ENCODE results near the gene HIRA. TPM values are rescaled to one million over a fixed set of nuclear protein-coding genes. Genes with fewer than 3 reads are reported as not detected.

Gene HIRA
- total RNA-seq, 2 experiments from 2014 or later: 31.2 to 55.7 TPM

GRCh38 chr22:19454156-19454555, 22.6 kb upstream of the HIRA start:
- BruUV-seq (replicated peaks): no TSS peak
- H2AFZ ChIP-seq (ENCODE audit: low read length): no peak overlapping the region
- H3K79me2 ChIP-seq (ENCODE audit: insufficient read depth, low read depth, low read length): peaks cover 6% of the 10 kb centered on the region; the same call in 1 of the 2 replicates
- intact Hi-C loops (cut with micrococcal nuclease; ENCODE audit: unreplicated experiment): no loop called here
- POLR2A ChIA-PET: no interaction called here
- no peak overlapping the region for H3K27ac ChIP-seq (ENCODE audit: low read depth, low read length, poor library complexity, severe bottlenecking)
- CTCF ChIA-PET (ENCODE audit: unreplicated experiment): no interaction called here
- H4K20me1 ChIP-seq (ENCODE audit: insufficient read depth, low read length): no peaks in the 10 kb centered on the region
- H3K9me3 ChIP-seq (ENCODE audit: low read length): no peaks in the 10 kb centered on the region
- no peak for DNase-seq (ENCODE audit: low spot score)
- TF ChIP-seq CTCF (conservative IDR thresholded peaks at IDR 0.05; ENCODE audit: low read length) (no peak), EZH2phosphoT487 (IDR thresholded peaks at IDR 0.05; ENCODE audit: borderline replicate concordance, low read depth, low read length) (no peak)
- peaks cover 97% of the 10 kb centered on the region for H3K36me3 ChIP-seq (ENCODE audit: insufficient read depth, low read length)
- no peak overlapping the region for H3K4me3 ChIP-seq (ENCODE audit: low read depth, low read length, poor library complexity, severe bottlenecking)
- no peak overlapping the region for H3K4me2 ChIP-seq (ENCODE audit: low read length)
- H3K9me2 ChIP-seq (ENCODE audit: insufficient read depth, low read length): no peaks in the 10 kb centered on the region
- peaks cover 5% of the 10 kb centered on the region for H3K4me1 ChIP-seq (ENCODE audit: insufficient read depth, low read length, poor library complexity, severe bottlenecking)

- no peak for DNase-seq (ENCODE audit: low spot score)
- ChIA-PET CTCF (ENCODE audit: unreplicated experiment) (no interaction called here), POLR2A (interaction anchor here (0.7 kb wide), 1 partner anchor 178 kb away, joined by 3 read pairs; no protein-coding TSS in a partner anchor)
- peaks cover 10% of the 10 kb centered on the region; the same call in 1 of the 2 replicates for H3K79me2 ChIP-seq (ENCODE audit: insufficient read depth, low read depth, low read length)
- H3K4me2 ChIP-seq (ENCODE audit: low read length): no peak overlapping the region
- peaks cover 9% of the 10 kb centered on the region for H3K4me1 ChIP-seq (ENCODE audit: insufficient read depth, low read length, poor library complexity, severe bottlenecking)
- no peak overlapping the region for H3K4me3 ChIP-seq (ENCODE audit: low read depth, low read length, poor library complexity, severe bottlenecking)
- no peak overlapping the region for H3K27ac ChIP-seq (ENCODE audit: low read depth, low read length, poor library complexity, severe bottlenecking)
- no TSS peak for BruUV-seq (replicated peaks)
- TF ChIP-seq EZH2phosphoT487 (IDR thresholded peaks at IDR 0.05; ENCODE audit: borderline replicate concordance, low read depth, low read length) (no peak), CTCF (conservative IDR thresholded peaks at IDR 0.05; ENCODE audit: low read length) (no peak)
- H2AFZ ChIP-seq (ENCODE audit: low read length): no peak overlapping the region
- peaks cover 96% of the 10 kb centered on the region for H3K36me3 ChIP-seq (ENCODE audit: insufficient read depth, low read length)
- H4K20me1 ChIP-seq (ENCODE audit: insufficient read depth, low read length): no peaks in the 10 kb centered on the region
- H3K9me3 ChIP-seq (ENCODE audit: low read length): no peaks in the 10 kb centered on the region
- H3K9me2 ChIP-seq (ENCODE audit: insufficient read depth, low read length): no peaks in the 10 kb centered on the region
- intact Hi-C loops (cut with micrococcal nuclease; ENCODE audit: unreplicated experiment): no loop called here
These were observed 22.2 kb upstream of the HIRA start for GRCh38 chr22:19453718-19454117.

- Histone ChIP-seq H3K79me2 (ENCODE audit: insufficient read depth, low read depth, low read length) (peaks cover 22% of the 10 kb centered on the region), H3K9me2 (ENCODE audit: insufficient read depth, low read length) (no peaks in the 10 kb centered on the region), H3K4me1 (ENCODE audit: insufficient read depth, low read length, poor library complexity, severe bottlenecking) (peaks cover 16% of the 10 kb centered on the region), H3K4me3 (ENCODE audit: low read depth, low read length, poor library complexity, severe bottlenecking) (no peak overlapping the region), H3K27ac (ENCODE audit: low read depth, low read length, poor library complexity, severe bottlenecking) (no peak overlapping the region), H3K4me2 (ENCODE audit: low read length) (no peak overlapping the region), H3K36me3 (ENCODE audit: insufficient read depth, low read length) (peaks cover 78% of the 10 kb centered on the region), H3K9me3 (ENCODE audit: low read length) (no peaks in the 10 kb centered on the region), H2AFZ (ENCODE audit: low read length) (no peak overlapping the region), H4K20me1 (ENCODE audit: insufficient read depth, low read length) (0 out of 2 replicates have a peak, but pooled peaks cover 4% of the 10 kb centered on the region)
- DNase-seq (ENCODE audit: low spot score): no peak
- TF ChIP-seq CTCF (conservative IDR thresholded peaks at IDR 0.05; ENCODE audit: low read length): no peak
- no peak for TF ChIP-seq EZH2phosphoT487 (IDR thresholded peaks at IDR 0.05; ENCODE audit: borderline replicate concordance, low read depth, low read length)
- ChIA-PET CTCF (ENCODE audit: unreplicated experiment) (no interaction called here), POLR2A (interaction anchor here (0.7 kb wide), 1 partner anchor 54 kb away, joined by 5 read pairs; no protein-coding TSS in a partner anchor)
- no TSS peak for BruUV-seq (replicated peaks)
- intact Hi-C loops (cut with micrococcal nuclease; ENCODE audit: unreplicated experiment): no loop called here
These were observed 20.0 kb upstream of the HIRA start for GRCh38 chr22:19451570-19451969.

Measured in OCI-LY7 (cell line).